Panc1 (cell line): ENCODE measurements around the gene CTTNBP2NL. TPM values are rescaled to one million over a fixed set of nuclear protein-coding genes. Genes with fewer than 3 reads are reported as not detected.

Experiments used
- ATAC-seq: fragments of 200-7000 bp; cut with Tn5 transposase; 2 replicates; pipeline ENCODE4 v1.9.1; 2020; ENCODE audit warnings: mild to moderate bottlenecking, moderate library complexity
- BruUV-seq: library from RNA; stranded (reverse); fragments of 400-500 nt; replicated peaks from 2 replicates; lab custom pipeline; 2021; lab: Mats Ljungman, UMichigan
- CTCF ChIA-PET: fragments of 300-600 bp; sonication (Branson Sonifier 250); formaldehyde crosslinking; loops from one replicate; lab custom pipeline; 2022; ENCODE audit warnings: antibody characterized with exemption; lab: Charles Lee
- POLR2A ChIA-PET: fragments of 300-600 bp; sonication (Branson Sonifier 250); formaldehyde crosslinking; loops from one replicate; lab custom pipeline; 2022; ENCODE audit warnings: antibody characterized with exemption; lab: Charles Lee
- DNase-seq: peaks from one replicate; pipeline ENCODE4 v3.0.0-alpha.2; 2010; ENCODE audit warnings: low read depth, low spot score
- H3K27ac ChIP-seq: 2 replicates; pipeline ENCODE4 v1.5.1; 2011; ENCODE audit warnings: mild to moderate bottlenecking, low read length, inconsistent platforms
- H3K27me3 ChIP-seq: fragments of 200-500 bp; sonication (Bioruptor generic); 2 replicates; pipeline ENCODE4 v1.6.0; 2014; ENCODE audit warnings: low read length, inconsistent platforms; ENCODE audit not compliant: control insufficient read depth, insufficient read depth
- H3K36me3 ChIP-seq: fragments of 200-500 bp; sonication (Bioruptor generic); 2 replicates; pipeline ENCODE4 v1.5.1; 2014; ENCODE audit warnings: inconsistent platforms, mild to moderate bottlenecking, low read length, moderate library complexity; ENCODE audit not compliant: control insufficient read depth, insufficient read depth
- H3K4me1 ChIP-seq: 2 replicates; pipeline ENCODE4 v1.5.1; 2011; ENCODE audit warnings: inconsistent platforms, mild to moderate bottlenecking, low read length, moderate library complexity; ENCODE audit not compliant: control insufficient read depth, insufficient read depth
- H3K4me3 ChIP-seq, 2 experiments: 2 replicates each; pipeline ENCODE4 v1.5.1; 2011 to 2012; ENCODE audit warnings: low read depth in 2 of 2, low read length in 2 of 2, mild to moderate bottlenecking in 2 of 2, inconsistent platforms in 1 of 2, moderate library complexity in 1 of 2
- H3K9me3 ChIP-seq: fragments of 200-500 bp; sonication (Bioruptor generic); 2 replicates; pipeline ENCODE4 v1.5.1; 2014; ENCODE audit warnings: low read depth, mild to moderate bottlenecking, inconsistent platforms, low read length, moderate library complexity; ENCODE audit not compliant: control insufficient read depth, insufficient read depth
- CTCF ChIP-seq: fragments of 450-650 bp; IDR thresholded peaks from 2 replicates; pipeline ENCODE4 v1.5.1; 2017; ENCODE audit warnings: mild to moderate bottlenecking
- POLR2AphosphoS5 ChIP-seq: IDR thresholded peaks from 2 replicates; pipeline ENCODE4 v1.6.1; 2012; ENCODE audit warnings: mild to moderate bottlenecking, low read depth, low read length, moderate library complexity
- REST ChIP-seq, 2 experiments: IDR thresholded peaks; 2 replicates each; pipeline ENCODE4 v1.6.1; 2011 to 2012; ENCODE audit warnings: low read depth in 2 of 2, control low read depth in 1 of 2, low read length in 1 of 2, mild to moderate bottlenecking in 1 of 2, moderate library complexity in 1 of 2; ENCODE audit not compliant: insufficient read depth in 1 of 2
- SIN3A ChIP-seq: IDR thresholded peaks from 2 replicates; pipeline ENCODE4 v1.6.1; 2012; ENCODE audit warnings: low read depth, mild to moderate bottlenecking, low read length, moderate library complexity, borderline replicate concordance; ENCODE audit not compliant: insufficient read depth
- TCF7L2 ChIP-seq: IDR thresholded peaks from 2 replicates; pipeline ENCODE4 v1.6.1; 2011; ENCODE audit warnings: mild to moderate bottlenecking, low read depth, low read length, inconsistent platforms
- in situ Hi-C: cut with HindIII; loops from 2 replicates; pipeline ENCODE4 v1.10.0; 2016; ENCODE audit warnings: low sequenced_read_pairs, low pct_unique_long_range_greater_than_20kb
- intact Hi-C: fragments of 100-400 bp; cut with micrococcal nuclease; formaldehyde crosslinking; loops from one replicate; pipeline ENCODE4 v1.10.0; 2022; ENCODE audit not compliant: unreplicated experiment
- microRNA-seq: library from miRNA; unstranded; fragments of <30 nt; microRNA quantifications from one replicate; pipeline ENCODE4 v1.1.0, GENCODE V29; 2020; ENCODE audit not compliant: unreplicated experiment
- total RNA-seq: library from RNA; stranded (reverse); gene quantifications from one replicate; pipeline ENCODE4 v1.2.1, GENCODE V29; 2021; ENCODE audit not compliant: unreplicated experiment

Gene CTTNBP2NL
- total RNA-seq, 1 experiment from 2014 or later = 18.4 TPM

GRCh38 chr1:112510340-112510739 lies 114.3 kb downstream of the CTTNBP2NL start:
- H3K9me3 ChIP-seq = no peaks in the 10 kb centered on the region
- H3K27me3 ChIP-seq = no peaks in the 10 kb centered on the region
- H3K27ac ChIP-seq = no peak overlapping the region
- intact Hi-C loops (no loop called here), in situ Hi-C loops (no loop called here)
- BruUV-seq = no TSS peak
- TF ChIP-seq CTCF = no peak
- no peak for TF ChIP-seq POLR2AphosphoS5
- TF ChIP-seq SIN3A = no peak
- no peak for TF ChIP-seq REST (IDR thresholded peaks at IDR 0.05; ENCODE audit: insufficient read depth in 1 of 2, low read depth in 2 of 2, low read length in 1 of 2)
- TF ChIP-seq TCF7L2 = no peak
- H3K36me3 ChIP-seq = no peaks in the 10 kb centered on the region
- POLR2A ChIA-PET = no interaction called here
- H3K4me1 ChIP-seq = no peaks in the 10 kb centered on the region
- ATAC-seq (no peak), DNase-seq (no peak)
- H3K4me3 ChIP-seq = no peak overlapping the region
- CTCF ChIA-PET = interaction anchor here (0.6 kb wide), 1 partner anchor 122 kb away, joined by 4 read pairs; no protein-coding TSS in a partner anchor

Small RNA genes lying within 50 kb of the gene (microRNA-seq; reads per million reads assigned to microRNA genes)
- gene MIR4256 = not detected

Other genes with a start within 250 kb of the CTTNBP2NL start
- gene WNT2B, start 112.8 kb downstream of the CTTNBP2NL start, total RNA-seq = 1.6 TPM
- 13.4 TPM for gene ST7L, start 222.9 kb downstream of the CTTNBP2NL start, total RNA-seq
- 128 TPM for gene CAPZA1, start 223.6 kb downstream of the CTTNBP2NL start, total RNA-seq